Measurements from ENCODE around the gene NPTXR.
"Not testable (repeated sequence)": the region's sequence is repeated elsewhere in the genome, so short reads cannot be mapped to it uniquely, and the experiment has no call there.

NPTXR gene

DNA sequence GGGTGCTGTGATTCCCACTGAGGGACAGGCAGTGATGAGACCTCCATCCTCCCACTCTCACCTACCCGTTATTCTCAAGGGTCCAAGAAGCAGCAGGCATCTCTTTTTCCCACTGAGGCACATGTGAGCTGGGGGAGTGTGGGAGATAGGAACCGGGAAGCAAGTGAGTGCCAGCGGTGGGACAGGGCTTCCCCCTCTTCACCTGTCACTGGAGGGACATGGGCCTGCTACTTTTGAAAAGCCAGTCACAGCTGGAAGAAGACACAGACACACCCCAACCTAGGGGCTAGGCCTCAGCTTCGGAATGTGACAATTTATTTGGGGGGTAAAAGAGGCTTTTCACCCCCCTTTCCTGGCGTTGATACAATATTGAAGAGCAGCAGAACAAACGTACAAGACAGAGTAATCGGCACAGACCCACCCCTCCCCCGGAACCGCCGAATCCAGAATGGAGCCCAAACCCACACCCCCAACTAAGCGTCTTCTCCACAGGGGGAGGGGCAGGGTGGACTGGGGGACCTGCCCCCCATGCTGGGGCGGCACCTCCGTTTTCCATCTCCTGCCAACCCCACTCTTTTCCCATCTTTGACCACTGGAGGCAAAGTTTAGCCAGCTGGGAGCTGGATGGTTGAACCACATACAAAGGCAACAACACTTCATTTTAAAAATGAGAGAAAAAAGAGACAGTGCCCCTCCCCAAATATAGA is 17.5 kb upstream of the NPTXR start:
- no peak overlapping the region for H3K4me3 ChIP-seq (ENCODE audit: low read depth, low read length)
- TF ChIP-seq, protein P1, sequence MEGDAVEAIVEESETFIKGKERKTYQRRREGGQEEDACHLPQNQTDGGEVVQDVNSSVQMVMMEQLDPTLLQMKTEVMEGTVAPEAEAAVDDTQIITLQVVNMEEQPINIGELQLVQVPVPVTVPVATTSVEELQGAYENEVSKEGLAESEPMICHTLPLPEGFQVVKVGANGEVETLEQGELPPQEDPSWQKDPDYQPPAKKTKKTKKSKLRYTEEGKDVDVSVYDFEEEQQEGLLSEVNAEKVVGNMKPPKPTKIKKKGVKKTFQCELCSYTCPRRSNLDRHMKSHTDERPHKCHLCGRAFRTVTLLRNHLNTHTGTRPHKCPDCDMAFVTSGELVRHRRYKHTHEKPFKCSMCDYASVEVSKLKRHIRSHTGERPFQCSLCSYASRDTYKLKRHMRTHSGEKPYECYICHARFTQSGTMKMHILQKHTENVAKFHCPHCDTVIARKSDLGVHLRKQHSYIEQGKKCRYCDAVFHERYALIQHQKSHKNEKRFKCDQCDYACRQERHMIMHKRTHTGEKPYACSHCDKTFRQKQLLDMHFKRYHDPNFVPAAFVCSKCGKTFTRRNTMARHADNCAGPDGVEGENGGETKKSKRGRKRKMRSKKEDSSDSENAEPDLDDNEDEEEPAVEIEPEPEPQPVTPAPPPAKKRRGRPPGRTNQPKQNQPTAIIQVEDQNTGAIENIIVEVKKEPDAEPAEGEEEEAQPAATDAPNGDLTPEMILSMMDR (IDR thresholded peaks at IDR 0.05; ENCODE audit: control insufficient read depth, extremely low read depth, insufficient read depth) = peak; percentile 9; the same call in 1 of the 2 replicates
- DNase-seq (ENCODE audit: low read depth) = no peak

DNA sequence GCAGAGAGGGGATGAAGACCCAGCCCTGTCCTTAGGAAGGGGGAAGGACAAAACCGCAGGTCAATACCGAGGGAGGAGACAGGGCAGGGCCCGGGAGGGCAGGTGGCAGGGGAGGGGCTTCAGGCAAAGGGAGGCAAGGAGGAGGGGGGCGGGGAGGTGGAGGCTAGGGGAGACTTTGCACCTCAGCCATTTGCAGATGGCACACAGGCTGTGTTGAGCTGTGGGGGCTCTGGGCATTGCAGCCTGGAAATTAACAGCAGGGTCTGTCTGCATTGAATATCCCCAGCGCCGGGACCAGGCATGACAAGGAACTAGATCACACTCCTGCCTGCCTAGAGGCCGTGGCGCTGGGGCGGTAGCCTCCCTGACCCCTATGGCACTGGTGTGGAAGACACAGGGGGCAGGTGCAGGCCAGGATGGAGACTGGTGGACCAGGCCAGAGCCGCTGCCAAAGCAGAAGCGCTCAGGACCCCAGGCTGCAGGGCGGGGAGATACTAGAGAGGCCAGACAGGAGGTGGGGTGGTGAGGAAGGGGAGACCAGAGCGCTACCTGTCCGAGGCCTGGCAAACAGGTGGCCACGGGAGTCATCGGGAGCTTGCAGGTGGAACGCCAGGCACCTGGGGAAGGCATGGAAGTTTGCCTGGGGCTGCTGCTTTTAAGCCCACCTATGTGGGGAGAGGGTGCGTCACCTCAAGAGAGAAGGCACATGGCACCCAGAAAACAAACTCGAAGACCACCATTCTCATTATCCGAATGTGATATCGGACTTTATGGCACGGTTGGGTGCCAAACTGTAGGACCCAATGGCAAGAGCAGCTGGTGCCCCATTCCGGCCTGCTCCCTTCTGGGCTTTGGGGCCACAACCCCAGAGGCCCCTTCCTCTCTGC is 16.7 kb upstream of the NPTXR start:
- DNase-seq (ENCODE audit: low read depth) = no peak
- no peak overlapping the region for H3K4me3 ChIP-seq (ENCODE audit: low read depth, low read length)
- TF ChIP-seq, protein P1 (IDR thresholded peaks at IDR 0.05; ENCODE audit: control insufficient read depth, extremely low read depth, insufficient read depth) = no peak

DNA sequence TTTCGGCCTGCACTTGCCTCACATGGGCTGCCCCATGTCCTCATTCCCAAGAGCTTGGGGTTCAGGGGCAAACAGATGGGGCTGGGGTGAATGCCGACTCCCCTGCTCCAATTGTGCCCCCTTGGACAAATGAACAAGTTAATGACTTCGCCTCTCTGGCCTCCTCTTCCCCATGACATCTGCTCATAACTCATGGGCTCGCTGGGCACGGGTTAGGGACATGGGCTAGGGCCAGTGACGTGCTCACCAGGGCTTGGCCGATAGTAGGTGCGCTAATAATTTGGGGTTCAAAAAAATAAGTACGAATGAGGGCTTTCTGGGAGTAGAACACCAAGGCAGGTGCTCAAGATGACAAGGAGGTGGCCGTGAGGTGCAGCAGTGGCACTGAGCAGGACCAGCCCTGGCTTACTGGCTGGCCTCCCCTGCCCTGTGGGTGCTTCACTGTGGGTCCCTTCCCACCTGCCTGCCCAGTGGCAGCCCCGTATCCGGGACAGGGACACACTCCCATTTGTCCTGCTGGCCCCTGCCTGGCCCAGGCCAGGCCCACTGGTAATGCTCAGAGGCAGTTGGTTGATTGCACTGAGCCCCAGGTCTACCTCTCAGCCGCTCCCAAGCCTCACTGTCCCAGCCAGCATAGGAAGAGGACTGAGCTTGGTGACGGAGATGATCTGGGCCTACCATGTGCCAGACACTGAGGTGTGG is 15.9 kb upstream of the NPTXR start:
- TF ChIP-seq, protein P1 (IDR thresholded peaks at IDR 0.05; ENCODE audit: control insufficient read depth, extremely low read depth, insufficient read depth) = no peak
- no peak for DNase-seq (ENCODE audit: low read depth)
- no peak overlapping the region for H3K4me3 ChIP-seq (ENCODE audit: low read depth, low read length)

DNA sequence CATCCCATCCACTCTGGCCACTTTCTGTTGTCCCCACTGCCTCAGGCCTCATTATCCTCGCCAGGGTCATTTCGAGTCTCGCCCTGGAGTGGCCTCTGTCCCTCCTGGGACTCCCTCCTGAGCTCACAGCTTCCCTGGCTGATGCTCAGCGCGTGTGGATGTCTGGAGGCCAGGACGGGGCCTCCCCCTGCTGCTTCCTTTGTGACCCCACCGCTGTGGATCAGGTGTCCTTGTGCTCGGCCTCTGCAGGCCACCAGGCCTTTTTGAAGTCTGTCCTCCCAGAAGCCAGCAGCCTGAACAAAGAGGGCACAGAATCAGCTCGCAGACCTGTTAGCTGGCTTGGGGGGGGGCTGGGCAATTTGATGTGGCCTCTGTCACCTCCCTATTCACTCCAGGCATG is 14.7 kb upstream of the NPTXR start:
- no peak for DNase-seq (ENCODE audit: low read depth)
- H3K4me3 ChIP-seq (ENCODE audit: low read depth, low read length) = no peak overlapping the region
- TF ChIP-seq, protein P1 (IDR thresholded peaks at IDR 0.05; ENCODE audit: control insufficient read depth, extremely low read depth, insufficient read depth) = no peak

DNA sequence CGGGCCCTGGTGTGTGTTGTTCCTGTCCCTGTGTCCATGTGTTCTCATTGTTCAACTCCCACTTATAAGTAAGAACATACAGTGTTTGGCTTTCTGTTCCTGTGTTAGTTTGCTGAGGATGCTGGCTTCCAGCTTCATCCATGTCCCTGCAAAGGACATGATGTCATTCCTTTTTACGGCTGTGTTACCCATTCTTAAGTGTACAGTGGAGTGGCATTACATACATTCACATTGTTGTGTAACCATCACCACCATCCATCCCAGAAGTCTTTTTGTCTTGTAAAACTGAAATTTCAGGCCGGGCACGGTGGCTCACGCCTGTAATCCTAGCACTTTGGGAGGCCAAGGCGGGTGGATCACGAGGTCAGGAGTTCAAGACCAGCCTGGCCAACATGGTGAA is 10.6 kb upstream of the NPTXR start:
- not testable (repeated sequence) for H3K4me3 ChIP-seq (ENCODE audit: low read depth, low read length); DNase-seq (ENCODE audit: low read depth)

DNA sequence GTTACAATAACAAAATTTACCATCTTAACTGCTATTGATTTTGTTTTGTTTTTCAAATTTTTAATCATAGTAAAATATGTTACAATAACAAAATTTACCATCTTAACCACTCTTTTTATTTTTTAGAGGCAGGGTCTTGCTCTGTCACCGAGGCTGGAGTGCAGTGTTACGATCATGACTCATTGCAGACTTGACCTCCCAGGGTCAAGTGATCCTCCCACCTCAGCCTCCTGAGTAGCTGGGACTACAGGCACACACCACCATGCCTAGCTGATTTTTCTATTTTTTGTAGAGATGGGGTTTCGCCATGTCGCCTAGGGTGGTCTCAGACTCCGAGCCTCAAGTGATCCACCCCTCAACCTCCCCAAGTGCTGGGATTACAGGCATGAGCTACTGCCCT is 10.1 kb upstream of the NPTXR start:
- not testable (repeated sequence) for DNase-seq (ENCODE audit: low read depth); H3K4me3 ChIP-seq (ENCODE audit: low read depth, low read length)

DNA sequence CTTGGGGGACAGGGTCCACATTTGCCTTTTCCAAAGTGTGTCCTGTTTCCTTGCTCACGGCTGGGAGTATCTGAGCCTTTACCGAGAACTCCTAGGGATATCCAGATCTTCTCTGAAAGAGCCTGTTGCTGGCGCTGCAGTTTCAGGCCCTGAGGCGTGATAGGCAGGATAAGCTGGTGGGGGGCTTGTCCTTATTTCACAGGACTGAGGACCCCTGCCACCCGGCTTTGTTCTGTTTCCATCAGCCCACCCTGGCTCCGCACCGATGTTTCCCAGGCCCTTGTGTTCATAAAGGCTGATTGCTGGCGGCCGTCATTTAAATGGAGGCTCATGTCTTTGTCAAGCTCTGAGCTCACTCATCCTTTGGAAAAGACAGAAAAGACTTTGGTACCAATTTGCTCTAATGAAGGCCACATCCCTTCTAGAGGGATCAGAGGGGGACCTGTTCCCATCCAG is 9.4 kb upstream of the NPTXR start:
- TF ChIP-seq, protein P1 (IDR thresholded peaks at IDR 0.05; ENCODE audit: control insufficient read depth, extremely low read depth, insufficient read depth) = no peak
- H3K4me3 ChIP-seq (ENCODE audit: low read depth, low read length) = no peak overlapping the region
- DNase-seq (ENCODE audit: low read depth) = no peak

Data from LNCaP clone FGC (cell line).